HepG2 (cell line): ENCODE data around the gene CDK10. TPM values are rescaled to one million over a fixed set of nuclear protein-coding genes. Genes with fewer than 3 reads are reported as not detected.

ENCODE experiments used
- ADNP ChIP-seq: sonication (generic); formaldehyde crosslinking; IDR thresholded peaks from 2 replicates; pipeline ENCODE4 v1.4.0; 2020; ENCODE audit warnings: missing genetic modification reagents
- CREB3 ChIP-seq: sonication (generic); formaldehyde crosslinking; IDR thresholded peaks from 2 replicates; pipeline ENCODE4 v1.5.0; 2020; ENCODE audit warnings: missing genetic modification reagents
- KDM3A ChIP-seq: IDR thresholded peaks from 2 replicates; pipeline ENCODE4 v1.6.1; 2018; ENCODE audit warnings: low read depth, missing compliant biosample characterization
- KDM5A ChIP-seq: fragments of 200-600 bp; sonication (generic); IDR thresholded peaks from 2 replicates; pipeline ENCODE4 v1.7.0; 2018; ENCODE audit warnings: antibody characterized with exemption, mild to moderate bottlenecking, low read length, borderline replicate concordance
- NRL ChIP-seq: sonication (generic); formaldehyde crosslinking; IDR thresholded peaks from 2 replicates; pipeline ENCODE4 v1.5.0; 2020; ENCODE audit warnings: missing genetic modification reagents, mild to moderate bottlenecking, moderate library complexity, borderline replicate concordance
- TBX2 ChIP-seq: sonication (generic); formaldehyde crosslinking; IDR thresholded peaks from 2 replicates; pipeline ENCODE4 v1.5.0; 2020; ENCODE audit warnings: missing genetic modification reagents, mild to moderate bottlenecking, borderline replicate concordance
- TSC22D2 ChIP-seq: sonication (generic); formaldehyde crosslinking; IDR thresholded peaks from 2 replicates; pipeline ENCODE4 v1.5.1; 2020; ENCODE audit warnings: missing genetic modification reagents, mild to moderate bottlenecking, borderline replicate concordance
- U2AF2 ChIP-seq: fragments of 200-400 bp; formaldehyde crosslinking; IDR thresholded peaks from 2 replicates; pipeline ENCODE4 v1.6.1; 2017; ENCODE audit warnings: low read depth, mild to moderate bottlenecking, low read length
- ZBTB39 ChIP-seq: sonication (generic); formaldehyde crosslinking; IDR thresholded peaks from 2 replicates; pipeline ENCODE4 v1.5.0; 2020; ENCODE audit warnings: missing genetic modification reagents
- ZFP1 ChIP-seq: IDR thresholded peaks from 2 replicates; pipeline ENCODE4 v1.6.1; 2016
- ZNF326 ChIP-seq: sonication (generic); formaldehyde crosslinking; IDR thresholded peaks from 2 replicates; pipeline ENCODE4 v1.4.0; 2020; ENCODE audit warnings: missing genetic modification reagents, borderline replicate concordance
- ZNF670 ChIP-seq: sonication (generic); formaldehyde crosslinking; IDR thresholded peaks from 2 replicates; pipeline ENCODE4 v1.8.0; 2022; ENCODE audit warnings: mild to moderate bottlenecking, missing genetic modification reagents, borderline replicate concordance
- ZNF839 ChIP-seq: sonication (generic); formaldehyde crosslinking; IDR thresholded peaks from 2 replicates; pipeline ENCODE4 v1.4.0; 2020; ENCODE audit warnings: missing genetic modification reagents, mild to moderate bottlenecking, borderline replicate concordance
- polyA plus RNA-seq, 8 experiments: library from polyadenylated mRNA; depleted of rRNA in 3 of 8; stranded (reverse) in 7 of 8; unstranded in 1 of 8; fragments of >200 nt; fragmentation: Illumina TruSeq in 4 of 8; extraction: Trizol in 4 of 8; gene quantifications; 2 replicates each; pipeline versions ENCODE4 v1.2.1 to v1.2.3, GENCODE V29; 2011 to 2016; ENCODE audit warnings: low read depth in 4 of 8, missing spikeins in 1 of 8, mixed read lengths in 1 of 8; ENCODE audit not compliant: insufficient read depth in 1 of 8
- total RNA-seq, 5 experiments: library from RNA; depleted of rRNA; stranded (reverse); fragments of >200 nt; fragmentation: Illumina TruSeq; extraction: Trizol; gene quantifications; 2 replicates each; pipeline ENCODE4 v1.2.3, GENCODE V29; 2016; ENCODE audit warnings: low read depth in 1 of 5
- TF ChIP-seq, protein P1 (sequence below), 2 experiments: fragments of 450-650 bp in 1 of 2; sonication (generic) in 1 of 2; formaldehyde crosslinking in 1 of 2; IDR thresholded peaks; 2 replicates each; pipeline versions ENCODE4 v1.6.1 to v1.8.0; 2016 to 2022; ENCODE audit warnings: antibody characterized with exemption in 1 of 2, mild to moderate bottlenecking in 1 of 2, missing genetic modification reagents in 1 of 2
- TF ChIP-seq, protein P2 (sequence below): sonication (generic); formaldehyde crosslinking; IDR thresholded peaks from 2 replicates; pipeline ENCODE4 v1.8.0; 2023; ENCODE audit warnings: mild to moderate bottlenecking, missing genetic modification reagents

CDK10 gene
- total and polyA plus RNA-seq, 2 of the 13 experiments (the other 11 are each of a cell fraction or from before 2014, with no cell fraction given): 2.5 to 3.9 TPM

DNA sequence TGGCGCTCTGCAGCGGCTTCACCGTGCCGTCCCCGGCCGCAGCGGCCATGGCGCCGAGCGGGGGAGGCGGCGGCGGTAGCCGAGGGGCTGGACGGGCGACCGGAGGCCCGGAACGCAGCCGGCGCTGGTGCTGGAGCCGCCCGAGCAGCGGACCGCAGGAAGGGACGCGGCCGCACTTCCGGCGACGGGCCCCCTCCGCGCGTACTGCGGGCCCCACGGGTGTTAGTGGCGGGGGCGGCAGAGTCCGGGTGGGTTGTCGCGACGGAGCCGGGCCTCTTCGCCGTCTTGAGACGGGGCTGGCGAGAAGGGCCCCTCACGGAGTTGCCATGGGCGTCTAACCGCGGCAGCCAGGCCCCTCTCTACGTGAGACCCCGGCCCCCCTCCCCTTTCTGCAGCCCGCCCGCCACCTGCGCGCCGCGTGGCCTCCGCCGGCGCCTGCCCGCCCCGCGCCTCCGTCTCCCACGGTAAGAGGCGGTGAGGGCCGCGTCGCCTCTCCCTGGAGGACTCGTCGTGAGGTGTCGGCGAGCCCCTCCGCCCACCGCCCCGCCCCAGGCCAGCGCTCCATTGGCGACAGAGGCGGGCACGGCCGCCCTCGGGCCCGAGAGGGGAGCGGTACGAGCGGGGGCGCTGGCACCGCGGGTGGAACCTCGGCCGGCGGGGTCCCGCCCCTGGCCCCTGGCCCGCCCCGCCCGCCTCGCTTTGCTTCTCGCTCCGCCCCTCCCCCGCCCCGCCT lies 34.5 kb downstream of the CDK10 start, which contains the start of the genes VPS9D1 and ZNF276 (continued):
- TF ChIP-seq, protein P1, sequence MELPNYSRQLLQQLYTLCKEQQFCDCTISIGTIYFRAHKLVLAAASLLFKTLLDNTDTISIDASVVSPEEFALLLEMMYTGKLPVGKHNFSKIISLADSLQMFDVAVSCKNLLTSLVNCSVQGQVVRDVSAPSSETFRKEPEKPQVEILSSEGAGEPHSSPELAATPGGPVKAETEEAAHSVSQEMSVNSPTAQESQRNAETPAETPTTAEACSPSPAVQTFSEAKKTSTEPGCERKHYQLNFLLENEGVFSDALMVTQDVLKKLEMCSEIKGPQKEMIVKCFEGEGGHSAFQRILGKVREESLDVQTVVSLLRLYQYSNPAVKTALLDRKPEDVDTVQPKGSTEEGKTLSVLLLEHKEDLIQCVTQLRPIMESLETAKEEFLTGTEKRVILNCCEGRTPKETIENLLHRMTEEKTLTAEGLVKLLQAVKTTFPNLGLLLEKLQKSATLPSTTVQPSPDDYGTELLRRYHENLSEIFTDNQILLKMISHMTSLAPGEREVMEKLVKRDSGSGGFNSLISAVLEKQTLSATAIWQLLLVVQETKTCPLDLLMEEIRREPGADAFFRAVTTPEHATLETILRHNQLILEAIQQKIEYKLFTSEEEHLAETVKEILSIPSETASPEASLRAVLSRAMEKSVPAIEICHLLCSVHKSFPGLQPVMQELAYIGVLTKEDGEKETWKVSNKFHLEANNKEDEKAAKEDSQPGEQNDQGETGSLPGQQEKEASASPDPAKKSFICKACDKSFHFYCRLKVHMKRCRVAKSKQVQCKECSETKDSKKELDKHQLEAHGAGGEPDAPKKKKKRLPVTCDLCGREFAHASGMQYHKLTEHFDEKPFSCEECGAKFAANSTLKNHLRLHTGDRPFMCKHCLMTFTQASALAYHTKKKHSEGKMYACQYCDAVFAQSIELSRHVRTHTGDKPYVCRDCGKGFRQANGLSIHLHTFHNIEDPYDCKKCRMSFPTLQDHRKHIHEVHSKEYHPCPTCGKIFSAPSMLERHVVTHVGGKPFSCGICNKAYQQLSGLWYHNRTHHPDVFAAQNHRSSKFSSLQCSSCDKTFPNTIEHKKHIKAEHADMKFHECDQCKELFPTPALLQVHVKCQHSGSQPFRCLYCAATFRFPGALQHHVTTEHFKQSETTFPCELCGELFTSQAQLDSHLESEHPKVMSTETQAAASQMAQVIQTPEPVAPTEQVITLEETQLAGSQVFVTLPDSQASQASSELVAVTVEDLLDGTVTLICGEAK (IDR thresholded peaks at IDR 0.05): peak; percentile 78
- TF ChIP-seq, protein P1 (CRISPR knock-in tag; IDR thresholded peaks at IDR 0.05): peak; percentile 82
- TF ChIP-seq KDM3A (CRISPR knock-in tag) (peak; percentile 86), ZNF326 (CRISPR knock-in tag) (no peak), ZNF670 (CRISPR knock-in tag) (peak; percentile 3; the same call in 1 of the 2 replicates), KDM5A (peak; percentile 96), NRL (CRISPR knock-in tag) (0 out of 2 replicates have a peak, but pooled peaks have one; percentile 8), CREB3 (CRISPR knock-in tag) (peak; percentile 62; the same call in 1 of the 2 replicates), U2AF2 (no peak), ADNP (CRISPR knock-in tag) (peak; percentile 9; the same call in 1 of the 2 replicates), ZNF839 (CRISPR knock-in tag) (no peak), ZBTB39 (no peak; the same call in 1 of the 2 replicates), ZFP1 (CRISPR knock-in tag) (peak; percentile 38; the same call in 1 of the 2 replicates), TSC22D2 (CRISPR knock-in tag) (peak; percentile 69; the same call in 1 of the 2 replicates), TBX2 (CRISPR knock-in tag) (peak; percentile 69)
- TF ChIP-seq, protein P2, sequence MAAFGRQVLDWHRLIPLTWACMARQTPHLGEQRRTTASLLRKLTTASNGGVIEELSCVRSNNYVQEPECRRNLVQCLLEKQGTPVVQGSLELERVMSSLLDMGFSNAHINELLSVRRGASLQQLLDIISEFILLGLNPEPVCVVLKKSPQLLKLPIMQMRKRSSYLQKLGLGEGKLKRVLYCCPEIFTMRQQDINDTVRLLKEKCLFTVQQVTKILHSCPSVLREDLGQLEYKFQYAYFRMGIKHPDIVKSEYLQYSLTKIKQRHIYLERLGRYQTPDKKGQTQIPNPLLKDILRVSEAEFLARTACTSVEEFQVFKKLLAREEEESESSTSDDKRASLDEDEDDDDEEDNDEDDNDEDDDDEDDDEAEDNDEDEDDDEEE (CRISPR knock-in tag): peak; percentile 96; the same call in 1 of the 2 replicates
